Left ventricle myocardium inferior (tissue), 1 donor: ENCODE results near the gene TADA2B. TPM values are rescaled to one million over a fixed set of nuclear protein-coding genes. Genes with fewer than 3 reads are reported as not detected.

Experiments
- DNase-seq: peaks from one replicate; pipeline ENCODE4 v3.0.0-alpha.2; 2020
- H3K27ac ChIP-seq: fragments of 200-600 bp; replicated peaks from 2 replicates; pipeline ENCODE4 v1.8.0; 2021
- H3K27me3 ChIP-seq: fragments of 200-600 bp; 2 replicates; pipeline ENCODE4 v1.8.0; 2021; ENCODE audit warnings: low read depth
- H3K36me3 ChIP-seq: fragments of 200-600 bp; 2 replicates; pipeline ENCODE4 v1.8.0; 2021
- H3K4me1 ChIP-seq: fragments of 200-600 bp; 2 replicates; pipeline ENCODE4 v1.8.0; 2021
- H3K4me3 ChIP-seq: fragments of 200-600 bp; 2 replicates; pipeline ENCODE4 v1.8.0; 2021; ENCODE audit warnings: mild to moderate bottlenecking, moderate library complexity
- H3K9me3 ChIP-seq: fragments of 200-600 bp; replicated peaks from 2 replicates; pipeline ENCODE4 v1.8.0; 2021
- intact Hi-C: fragments of 100-400 bp; cut with micrococcal nuclease; formaldehyde crosslinking; loops from one replicate; pipeline ENCODE4 v1.11.0; 2022
- total RNA-seq: library from RNA; stranded (reverse); fragmentation: NEBNext Ultra II Directional; extraction: Animal tissue kit (Norgen Biotek cat#: 25700); gene quantifications from one replicate; pipeline ENCODE4 v1.2.1, GENCODE V29; 2021
- TF ChIP-seq, protein P1 (sequence below): fragments of 200-600 bp; IDR thresholded peaks from 2 replicates; pipeline ENCODE4 v1.8.0; 2021; ENCODE audit warnings: antibody characterized with exemption, mild to moderate bottlenecking, borderline replicate concordance
- donor health status: DM: no; HTN: yes; CAD: no; lungs with severe emphysema.

TADA2B gene
- total RNA-seq, 1 donor from 2014 or later: 33.7 TPM

DNA sequence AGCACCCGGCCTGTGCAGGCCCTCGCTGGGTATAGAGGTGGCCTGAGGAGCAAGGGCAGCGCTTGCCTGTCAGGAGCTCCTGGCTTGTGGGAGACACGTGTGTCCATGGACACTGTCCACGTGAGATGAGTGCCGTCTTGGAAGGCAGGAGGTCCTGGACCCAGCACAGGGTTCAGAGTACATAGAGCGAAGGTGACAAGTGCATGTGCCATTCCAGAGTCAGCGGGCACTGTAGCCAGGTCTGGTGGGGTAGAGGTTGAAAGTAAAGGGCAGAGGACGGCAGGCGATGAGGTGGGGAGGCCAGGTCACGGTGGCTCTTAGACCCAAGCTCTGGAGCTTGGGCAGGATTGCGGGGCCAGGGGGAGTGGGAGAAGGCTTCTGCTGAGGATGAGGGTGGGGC, 28.4 kb upstream of the TADA2B start:
- DNase-seq: no peak
- no peaks in the 10 kb centered on the region for H3K27me3 ChIP-seq
- no peaks in the 10 kb centered on the region for H3K9me3 ChIP-seq
- H3K36me3 ChIP-seq: peaks cover 79% of the 10 kb centered on the region
- TF ChIP-seq, protein P1, sequence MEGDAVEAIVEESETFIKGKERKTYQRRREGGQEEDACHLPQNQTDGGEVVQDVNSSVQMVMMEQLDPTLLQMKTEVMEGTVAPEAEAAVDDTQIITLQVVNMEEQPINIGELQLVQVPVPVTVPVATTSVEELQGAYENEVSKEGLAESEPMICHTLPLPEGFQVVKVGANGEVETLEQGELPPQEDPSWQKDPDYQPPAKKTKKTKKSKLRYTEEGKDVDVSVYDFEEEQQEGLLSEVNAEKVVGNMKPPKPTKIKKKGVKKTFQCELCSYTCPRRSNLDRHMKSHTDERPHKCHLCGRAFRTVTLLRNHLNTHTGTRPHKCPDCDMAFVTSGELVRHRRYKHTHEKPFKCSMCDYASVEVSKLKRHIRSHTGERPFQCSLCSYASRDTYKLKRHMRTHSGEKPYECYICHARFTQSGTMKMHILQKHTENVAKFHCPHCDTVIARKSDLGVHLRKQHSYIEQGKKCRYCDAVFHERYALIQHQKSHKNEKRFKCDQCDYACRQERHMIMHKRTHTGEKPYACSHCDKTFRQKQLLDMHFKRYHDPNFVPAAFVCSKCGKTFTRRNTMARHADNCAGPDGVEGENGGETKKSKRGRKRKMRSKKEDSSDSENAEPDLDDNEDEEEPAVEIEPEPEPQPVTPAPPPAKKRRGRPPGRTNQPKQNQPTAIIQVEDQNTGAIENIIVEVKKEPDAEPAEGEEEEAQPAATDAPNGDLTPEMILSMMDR: no peak
- no peak overlapping the region for H3K4me3 ChIP-seq
- H3K27ac ChIP-seq: no peak overlapping the region
- intact Hi-C loops: no loop called here
- peaks cover 13% of the 10 kb centered on the region for H3K4me1 ChIP-seq

DNA sequence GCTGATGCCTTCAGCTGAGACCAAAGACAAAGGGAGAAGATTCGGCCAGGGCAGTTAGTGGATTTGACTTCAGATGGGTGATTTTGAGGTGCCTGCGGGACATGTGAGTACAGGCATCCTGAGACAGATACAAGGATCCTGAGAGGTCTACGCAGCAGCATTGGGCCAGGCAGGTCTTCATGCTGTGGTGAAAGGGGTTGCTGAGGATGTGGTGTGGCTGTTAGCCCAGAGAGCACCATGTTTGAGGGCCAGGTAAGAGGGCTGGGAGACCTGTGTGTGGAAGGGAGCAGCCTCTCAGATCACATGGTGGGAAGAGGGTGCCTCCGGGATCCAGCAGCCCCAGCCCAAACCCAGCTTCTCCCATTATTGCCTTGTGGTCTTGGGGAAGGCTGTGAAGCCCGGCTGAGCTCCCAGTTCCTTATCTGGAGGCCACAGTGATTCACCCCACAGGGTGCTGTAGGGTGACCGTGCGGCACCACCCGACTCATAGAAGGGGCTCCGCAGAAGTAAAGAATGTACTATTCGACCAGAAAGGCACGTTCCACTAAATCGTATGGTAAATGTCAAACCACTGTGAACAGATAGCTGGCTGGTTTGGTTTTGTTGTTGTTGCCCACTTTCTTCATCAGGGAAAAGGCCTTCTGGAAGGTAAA, 27.7 kb upstream of the TADA2B start:
- H3K4me3 ChIP-seq: no peak overlapping the region
- H3K27me3 ChIP-seq: no peaks in the 10 kb centered on the region
- peaks cover 72% of the 10 kb centered on the region for H3K36me3 ChIP-seq
- H3K4me1 ChIP-seq: peaks cover 10% of the 10 kb centered on the region
- no peaks in the 10 kb centered on the region for H3K9me3 ChIP-seq
- TF ChIP-seq, protein P1: no peak
- intact Hi-C loops: no loop called here
- DNase-seq: no peak
- H3K27ac ChIP-seq: no peak overlapping the region

- peaks cover 10% of the 10 kb centered on the region for H3K4me1 ChIP-seq
- H3K27me3 ChIP-seq: no peaks in the 10 kb centered on the region
- H3K36me3 ChIP-seq: peaks cover 69% of the 10 kb centered on the region
- intact Hi-C loops: no loop called here
- H3K9me3 ChIP-seq: no peaks in the 10 kb centered on the region
- TF ChIP-seq, protein P1: no peak
- no peak overlapping the region for H3K4me3 ChIP-seq
- no peak overlapping the region for H3K27ac ChIP-seq
- no peak for DNase-seq
Observed at GRCh38 chr4:7016086-7016485, 27.1 kb upstream of the TADA2B start.

- Histone ChIP-seq H3K9me3 (no peaks in the 10 kb centered on the region), H3K27me3 (no peaks in the 10 kb centered on the region), H3K4me3 (no peak overlapping the region), H3K4me1 (peaks cover 10% of the 10 kb centered on the region), H3K36me3 (peaks cover 68% of the 10 kb centered on the region), H3K27ac (no peak overlapping the region)
- TF ChIP-seq, protein P1: no peak
- intact Hi-C loops: no loop called here
- DNase-seq: no peak
Observed at GRCh38 chr4:7016512-7016911, 26.7 kb upstream of the TADA2B start.

DNA sequence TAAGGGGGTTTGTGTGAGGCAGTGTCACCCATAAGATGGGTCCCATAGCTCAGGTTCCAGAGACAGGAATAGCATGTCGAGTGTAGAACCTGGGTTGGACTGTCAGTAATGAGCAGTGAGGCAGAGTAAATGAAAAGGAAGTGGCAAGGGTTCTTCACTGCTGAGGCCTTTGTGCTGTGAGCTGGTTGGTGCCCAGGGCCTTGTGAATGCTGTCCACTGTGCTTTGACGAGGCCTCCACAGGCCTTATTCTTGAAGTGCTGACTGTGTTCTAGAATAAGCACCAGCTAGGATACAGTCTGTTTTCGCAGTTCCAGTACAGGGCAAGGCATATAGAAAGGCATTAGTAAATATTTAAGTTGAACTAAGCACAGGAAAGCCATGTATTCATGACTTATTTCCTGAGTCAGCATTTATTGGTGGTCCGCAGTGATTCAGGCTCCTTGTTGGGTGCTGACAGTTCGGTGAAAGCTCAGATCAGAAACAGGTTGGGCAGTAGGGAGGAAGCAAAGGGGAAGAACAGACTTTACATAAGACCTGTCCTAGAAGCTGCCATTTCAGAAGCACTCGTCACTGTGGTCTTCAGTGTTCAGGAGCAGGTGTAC, 25.6 kb upstream of the TADA2B start:
- Histone ChIP-seq H3K27me3 (no peaks in the 10 kb centered on the region), H3K4me3 (no peak overlapping the region), H3K9me3 (no peaks in the 10 kb centered on the region), H3K27ac (no peak overlapping the region), H3K36me3 (peaks cover 62% of the 10 kb centered on the region), H3K4me1 (peaks cover 10% of the 10 kb centered on the region)
- intact Hi-C loops: no loop called here
- TF ChIP-seq, protein P1: no peak
- no peak for DNase-seq
